Measurements from ENCODE around the gene NEK11.
"Not testable (repeated sequence)": the region's sequence is repeated elsewhere in the genome, so short reads cannot be mapped to it uniquely, and the experiment has no call there.

Gene NEK11

DNA sequence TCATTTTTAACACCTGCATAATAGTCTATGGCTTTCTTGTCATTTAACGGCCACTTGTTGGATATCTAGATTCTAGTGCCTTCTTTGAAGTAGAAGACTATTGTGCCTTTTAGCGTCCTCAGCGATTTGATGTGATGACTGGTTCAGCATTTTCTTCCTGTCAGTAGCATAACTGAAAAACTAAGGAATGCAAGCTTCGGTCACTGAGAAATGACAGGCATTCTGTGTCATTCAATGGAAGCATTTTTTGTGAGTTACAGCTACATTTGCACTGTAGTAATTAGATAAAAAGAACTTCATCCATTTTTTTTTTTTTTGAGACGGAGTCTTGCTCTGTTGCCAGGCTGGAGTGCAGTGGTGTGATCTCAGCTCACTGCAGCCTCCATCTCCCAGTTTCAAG is 10.3 kb downstream of the NEK11 start:
- no peaks in the 10 kb centered on the region for H3K27me3 ChIP-seq (ENCODE audit: control insufficient read depth, insufficient read depth, low read length)
- WGBS (ENCODE audit: insufficient coverage, insufficient read length): no CpG with 5 or more reads among the region's 5 CpGs
- H3K9me3 ChIP-seq (ENCODE audit: control insufficient read depth, insufficient read depth, low read length): no peaks in the 10 kb centered on the region
- no peak overlapping the region for H3K27ac ChIP-seq (ENCODE audit: low read length)
- H3K36me3 ChIP-seq (ENCODE audit: control insufficient read depth, insufficient read depth, low read length): no peaks in the 10 kb centered on the region
- H3K4me1 ChIP-seq (ENCODE audit: control insufficient read depth, insufficient read depth, low read length): no peaks in the 10 kb centered on the region; the same call in 1 of the 2 replicates
- H3K4me3 ChIP-seq (ENCODE audit: low read length): no peak overlapping the region
- no peak for DNase-seq (ENCODE audit: low read depth, low spot score)

DNA sequence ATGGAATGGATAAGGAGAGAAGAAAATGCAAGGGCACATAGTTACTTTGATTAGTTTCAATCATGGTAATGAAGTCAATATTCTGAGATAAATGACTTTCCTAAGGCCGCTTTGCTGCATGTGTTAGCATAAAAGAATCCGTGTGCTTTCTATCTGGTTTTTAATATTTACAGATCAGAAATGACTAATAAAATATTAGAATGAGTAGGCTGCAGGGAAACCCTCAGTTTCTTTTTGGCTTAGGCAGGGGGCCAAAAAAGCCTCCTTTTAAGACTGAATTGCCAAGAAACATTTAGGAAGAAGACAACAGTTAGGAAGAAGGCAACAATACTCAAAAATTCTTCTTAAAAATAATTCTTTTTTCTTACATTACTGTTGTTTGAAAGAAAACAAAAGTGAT is 11.6 kb downstream of the NEK11 start:
- no peak for DNase-seq (ENCODE audit: low read depth, low spot score)
- Histone ChIP-seq H3K9me3 (ENCODE audit: control insufficient read depth, insufficient read depth, low read length) (no peaks in the 10 kb centered on the region), H3K36me3 (ENCODE audit: control insufficient read depth, insufficient read depth, low read length) (no peaks in the 10 kb centered on the region), H3K27me3 (ENCODE audit: control insufficient read depth, insufficient read depth, low read length) (no peaks in the 10 kb centered on the region), H3K4me3 (ENCODE audit: low read length) (no peak overlapping the region), H3K27ac (ENCODE audit: low read length) (no peak overlapping the region), H3K4me1 (ENCODE audit: control insufficient read depth, insufficient read depth, low read length) (peaks cover 1% of the 10 kb centered on the region; the same call in 1 of the 2 replicates)
- WGBS (ENCODE audit: insufficient coverage, insufficient read length): no CpG with 5 or more reads among the region's 2 CpGs

DNA sequence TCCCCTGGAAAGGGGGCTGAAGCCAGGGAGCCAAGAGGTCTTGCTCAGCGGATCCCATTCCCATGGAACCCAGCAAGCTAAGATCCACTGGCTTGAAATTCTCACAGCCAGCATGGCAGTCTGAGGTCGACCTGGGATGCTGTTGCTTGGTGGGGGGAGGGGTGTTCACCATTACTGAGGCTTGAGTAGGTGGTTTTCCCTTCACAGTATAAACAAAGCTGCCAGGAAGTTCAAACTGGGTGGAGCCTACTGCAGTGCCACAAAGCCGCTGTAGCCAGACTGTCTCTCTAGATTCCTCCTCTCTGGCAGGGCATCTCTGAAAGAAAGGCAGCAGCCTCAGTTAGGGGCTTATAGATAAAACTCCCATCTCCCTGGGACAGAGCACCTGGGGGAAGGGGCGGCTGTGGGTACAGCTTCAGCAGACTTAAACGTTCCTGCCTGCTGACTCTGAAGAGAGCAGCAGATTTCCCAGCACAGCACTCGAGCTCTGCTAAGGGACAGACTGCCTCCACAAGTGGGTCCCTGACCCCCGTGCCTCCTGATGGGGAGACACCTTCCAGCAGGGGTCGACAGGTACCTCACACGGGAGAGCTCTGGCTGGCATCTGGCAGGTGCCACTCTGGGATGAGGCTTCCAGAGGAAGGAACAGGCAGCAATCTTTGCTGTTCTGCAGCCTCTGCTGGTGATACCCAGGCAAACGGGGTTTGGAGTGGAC is 15.8 kb downstream of the NEK11 start:
- H3K36me3 ChIP-seq (ENCODE audit: control insufficient read depth, insufficient read depth, low read length); H3K4me1 ChIP-seq (ENCODE audit: control insufficient read depth, insufficient read depth, low read length); H3K4me3 ChIP-seq (ENCODE audit: low read length); H3K27me3 ChIP-seq (ENCODE audit: control insufficient read depth, insufficient read depth, low read length); H3K27ac ChIP-seq (ENCODE audit: low read length); H3K9me3 ChIP-seq (ENCODE audit: control insufficient read depth, insufficient read depth, low read length); DNase-seq (ENCODE audit: low read depth, low spot score): not testable (repeated sequence)
- WGBS (ENCODE audit: insufficient coverage, insufficient read length): no CpG with 5 or more reads among the region's 10 CpGs

GRCh38 chr3:131047582-131047981 is 20.9 kb downstream of the NEK11 start:
- H3K36me3 ChIP-seq (ENCODE audit: control insufficient read depth, insufficient read depth, low read length): no peaks in the 10 kb centered on the region
- no peak overlapping the region for H3K27ac ChIP-seq (ENCODE audit: low read length)
- H3K9me3 ChIP-seq (ENCODE audit: control insufficient read depth, insufficient read depth, low read length): no peaks in the 10 kb centered on the region
- DNase-seq (ENCODE audit: low read depth, low spot score): no peak
- no peaks in the 10 kb centered on the region for H3K4me1 ChIP-seq (ENCODE audit: control insufficient read depth, insufficient read depth, low read length)
- no peak overlapping the region for H3K4me3 ChIP-seq (ENCODE audit: low read length)
- H3K27me3 ChIP-seq (ENCODE audit: control insufficient read depth, insufficient read depth, low read length): no peaks in the 10 kb centered on the region
- no CpG with 5 or more reads among the region's 2 CpGs for WGBS (ENCODE audit: insufficient coverage, insufficient read length)

- no peak for DNase-seq (ENCODE audit: low read depth, low spot score)
- WGBS (ENCODE audit: insufficient coverage, insufficient read length): no CpG with 5 or more reads among the region's 7 CpGs
- H3K4me3 ChIP-seq (ENCODE audit: low read length): no peak overlapping the region
- H3K9me3 ChIP-seq (ENCODE audit: control insufficient read depth, insufficient read depth, low read length): no peaks in the 10 kb centered on the region
- H3K4me1 ChIP-seq (ENCODE audit: control insufficient read depth, insufficient read depth, low read length): no peaks in the 10 kb centered on the region
- H3K27me3 ChIP-seq (ENCODE audit: control insufficient read depth, insufficient read depth, low read length): no peaks in the 10 kb centered on the region
- H3K36me3 ChIP-seq (ENCODE audit: control insufficient read depth, insufficient read depth, low read length): no peaks in the 10 kb centered on the region
- H3K27ac ChIP-seq (ENCODE audit: low read length): no peak overlapping the region
Observed at GRCh38 chr3:131048030-131048429, 21.4 kb downstream of the NEK11 start.

DNA sequence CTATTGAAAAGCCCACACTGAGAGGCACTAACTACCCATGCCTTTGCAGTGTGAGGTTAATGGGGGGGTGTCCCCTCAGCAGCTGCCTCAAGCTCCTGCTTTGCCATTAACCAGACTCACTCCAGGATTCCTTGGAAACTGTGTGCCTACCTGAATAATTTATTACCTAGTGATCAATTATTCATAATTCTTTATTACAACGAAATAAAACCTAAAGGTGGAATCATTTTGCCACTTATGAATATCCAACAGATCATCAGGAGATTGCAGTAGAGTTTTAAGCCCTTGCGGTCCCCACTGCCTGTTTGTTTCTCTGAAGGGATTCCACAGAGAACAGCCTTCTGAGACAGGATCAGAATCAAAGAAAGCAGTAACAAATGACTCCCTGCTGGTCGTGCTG is 23.3 kb downstream of the NEK11 start:
- Histone ChIP-seq H3K4me3 (ENCODE audit: low read length) (no peak overlapping the region), H3K4me1 (ENCODE audit: control insufficient read depth, insufficient read depth, low read length) (no peaks in the 10 kb centered on the region), H3K9me3 (ENCODE audit: control insufficient read depth, insufficient read depth, low read length) (no peaks in the 10 kb centered on the region), H3K27ac (ENCODE audit: low read length) (no peak overlapping the region), H3K27me3 (ENCODE audit: control insufficient read depth, insufficient read depth, low read length) (no peaks in the 10 kb centered on the region), H3K36me3 (ENCODE audit: control insufficient read depth, insufficient read depth, low read length) (no peaks in the 10 kb centered on the region)
- DNase-seq (ENCODE audit: low read depth, low spot score): no peak
- no CpG with 5 or more reads among the region's 3 CpGs for WGBS (ENCODE audit: insufficient coverage, insufficient read length)

DNA sequence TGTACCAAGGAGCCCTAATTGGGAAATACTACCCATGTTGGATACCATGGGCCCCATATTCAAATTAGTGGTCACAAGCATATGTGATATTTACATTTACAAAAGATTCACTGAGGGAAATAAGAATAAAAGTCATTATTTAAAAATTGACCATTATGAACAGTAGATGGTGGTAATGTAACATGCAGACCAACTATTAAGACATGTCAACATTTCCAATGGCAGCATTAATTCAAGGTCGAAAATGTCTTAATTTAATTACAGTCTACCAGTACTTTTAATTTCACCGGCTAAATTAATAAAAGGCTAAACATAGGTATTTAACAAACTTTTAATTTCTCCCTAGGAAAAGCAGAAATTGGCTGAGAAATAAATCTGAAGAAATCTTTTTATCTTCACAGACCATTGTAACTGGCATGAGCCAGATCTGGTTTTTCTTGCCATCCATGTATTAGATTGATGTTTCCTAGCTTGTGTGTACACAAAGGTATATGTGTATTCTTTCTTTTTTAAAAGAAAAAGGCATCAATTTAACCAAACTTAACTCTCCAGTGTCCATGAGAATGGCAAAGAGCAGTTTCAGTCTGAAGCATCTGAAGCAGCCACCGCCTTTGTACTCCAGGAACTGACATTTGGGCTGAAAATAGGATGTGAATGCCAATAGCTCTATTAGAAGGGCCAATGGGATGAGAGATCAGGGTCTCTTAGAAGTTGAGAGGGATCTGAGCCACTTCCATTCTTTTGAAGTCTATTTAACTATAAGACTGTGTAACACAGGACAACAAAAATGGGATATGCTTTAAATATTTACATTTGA is 26.6 kb downstream of the NEK11 start:
- H3K4me1 ChIP-seq (ENCODE audit: control insufficient read depth, insufficient read depth, low read length): no peaks in the 10 kb centered on the region
- no peak overlapping the region for H3K27ac ChIP-seq (ENCODE audit: low read length)
- no peaks in the 10 kb centered on the region for H3K9me3 ChIP-seq (ENCODE audit: control insufficient read depth, insufficient read depth, low read length)
- no peak overlapping the region for H3K4me3 ChIP-seq (ENCODE audit: low read length)
- no CpG with 5 or more reads among the region's 3 CpGs for WGBS (ENCODE audit: insufficient coverage, insufficient read length)
- no peaks in the 10 kb centered on the region for H3K27me3 ChIP-seq (ENCODE audit: control insufficient read depth, insufficient read depth, low read length)
- no peaks in the 10 kb centered on the region for H3K36me3 ChIP-seq (ENCODE audit: control insufficient read depth, insufficient read depth, low read length)
- no peak for DNase-seq (ENCODE audit: low read depth, low spot score)

DNA sequence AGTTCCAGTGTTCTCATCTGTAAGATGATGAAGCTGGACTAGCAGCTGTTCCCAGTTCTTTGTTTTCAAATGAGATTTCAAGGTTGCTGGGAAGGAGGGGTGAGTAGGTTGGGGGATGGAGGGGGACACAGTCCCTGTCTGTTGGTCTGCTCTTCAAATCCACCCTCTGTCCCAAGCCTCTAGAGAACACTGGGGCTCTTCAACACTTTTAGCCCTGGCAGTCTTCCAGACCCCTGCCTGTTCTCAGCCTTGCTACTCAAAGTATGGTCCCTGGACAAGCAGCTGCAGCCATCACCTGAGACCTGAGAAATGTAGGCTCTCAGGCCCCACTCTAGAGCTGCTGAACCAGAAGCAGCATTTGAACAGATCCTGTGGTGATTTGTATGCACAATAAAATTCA is 41.3 kb downstream of the NEK11 start:
- H3K4me3 ChIP-seq (ENCODE audit: low read length): no peak overlapping the region
- H3K27ac ChIP-seq (ENCODE audit: low read length): no peak overlapping the region
- DNase-seq (ENCODE audit: low read depth, low spot score): no peak

DNA sequence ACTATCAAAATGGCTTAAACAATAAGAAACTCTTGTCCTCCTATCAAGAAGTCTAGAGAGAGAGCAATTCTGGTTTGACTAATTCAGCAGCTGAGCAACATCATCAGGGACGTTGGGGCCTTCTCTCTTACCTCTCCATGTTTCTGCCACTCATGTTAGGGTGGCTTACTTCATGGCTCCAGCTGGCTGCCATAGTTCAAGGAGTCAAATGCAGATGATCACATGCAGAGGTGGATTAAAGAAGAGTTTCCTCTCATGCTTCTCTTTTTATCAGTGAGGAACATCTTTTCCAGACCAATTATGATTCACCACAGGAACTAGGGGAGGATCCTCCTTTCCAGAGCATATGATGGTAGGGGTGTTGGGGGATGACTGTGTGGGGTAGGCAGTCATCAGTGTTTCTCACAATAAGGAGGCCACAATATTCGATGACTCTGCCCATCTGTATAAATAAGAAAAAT is 45.5 kb downstream of the NEK11 start:
- Histone ChIP-seq H3K9me3 (ENCODE audit: control insufficient read depth, insufficient read depth, low read length) (no peaks in the 10 kb centered on the region), H3K4me3 (ENCODE audit: low read length) (no peak overlapping the region), H3K4me1 (ENCODE audit: control insufficient read depth, insufficient read depth, low read length) (peaks cover 1% of the 10 kb centered on the region; the same call in 1 of the 2 replicates), H3K27ac (ENCODE audit: low read length) (no peak overlapping the region), H3K36me3 (ENCODE audit: control insufficient read depth, insufficient read depth, low read length) (no peaks in the 10 kb centered on the region), H3K27me3 (ENCODE audit: control insufficient read depth, insufficient read depth, low read length) (no peaks in the 10 kb centered on the region)
- no CpG with 5 or more reads among the region's 2 CpGs for WGBS (ENCODE audit: insufficient coverage, insufficient read length)
- DNase-seq (ENCODE audit: low read depth, low spot score): no peak

More for the DNA sequence above, 41.3 kb downstream of the NEK11 start:
- H3K27me3 ChIP-seq (ENCODE audit: control insufficient read depth, insufficient read depth, low read length): no peaks in the 10 kb centered on the region
- H3K4me1 ChIP-seq (ENCODE audit: control insufficient read depth, insufficient read depth, low read length): no peaks in the 10 kb centered on the region
- no peaks in the 10 kb centered on the region for H3K36me3 ChIP-seq (ENCODE audit: control insufficient read depth, insufficient read depth, low read length)
- H3K9me3 ChIP-seq (ENCODE audit: control insufficient read depth, insufficient read depth, low read length): no peaks in the 10 kb centered on the region

- Histone ChIP-seq H3K27me3 (ENCODE audit: control insufficient read depth, insufficient read depth, low read length) (no peaks in the 10 kb centered on the region), H3K36me3 (ENCODE audit: control insufficient read depth, insufficient read depth, low read length) (no peaks in the 10 kb centered on the region), H3K27ac (ENCODE audit: low read length) (no peak overlapping the region), H3K9me3 (ENCODE audit: control insufficient read depth, insufficient read depth, low read length) (no peaks in the 10 kb centered on the region), H3K4me1 (ENCODE audit: control insufficient read depth, insufficient read depth, low read length) (peaks cover 1% of the 10 kb centered on the region; the same call in 1 of the 2 replicates), H3K4me3 (ENCODE audit: low read length) (no peak overlapping the region)
- no peak for DNase-seq (ENCODE audit: low read depth, low spot score)
- WGBS (ENCODE audit: insufficient coverage, insufficient read length): no CpG with 5 or more reads among the region's 2 CpGs
Observed at GRCh38 chr3:131072845-131073244, 46.2 kb downstream of the NEK11 start.

Data from iPS DF 6.9 (cell line).